ENCODE results near the gene OR1D2.
A peak's percentile ranks its signal among the peaks of the same experiment; 100 is the strongest.

The OR1D2 gene

DNA sequence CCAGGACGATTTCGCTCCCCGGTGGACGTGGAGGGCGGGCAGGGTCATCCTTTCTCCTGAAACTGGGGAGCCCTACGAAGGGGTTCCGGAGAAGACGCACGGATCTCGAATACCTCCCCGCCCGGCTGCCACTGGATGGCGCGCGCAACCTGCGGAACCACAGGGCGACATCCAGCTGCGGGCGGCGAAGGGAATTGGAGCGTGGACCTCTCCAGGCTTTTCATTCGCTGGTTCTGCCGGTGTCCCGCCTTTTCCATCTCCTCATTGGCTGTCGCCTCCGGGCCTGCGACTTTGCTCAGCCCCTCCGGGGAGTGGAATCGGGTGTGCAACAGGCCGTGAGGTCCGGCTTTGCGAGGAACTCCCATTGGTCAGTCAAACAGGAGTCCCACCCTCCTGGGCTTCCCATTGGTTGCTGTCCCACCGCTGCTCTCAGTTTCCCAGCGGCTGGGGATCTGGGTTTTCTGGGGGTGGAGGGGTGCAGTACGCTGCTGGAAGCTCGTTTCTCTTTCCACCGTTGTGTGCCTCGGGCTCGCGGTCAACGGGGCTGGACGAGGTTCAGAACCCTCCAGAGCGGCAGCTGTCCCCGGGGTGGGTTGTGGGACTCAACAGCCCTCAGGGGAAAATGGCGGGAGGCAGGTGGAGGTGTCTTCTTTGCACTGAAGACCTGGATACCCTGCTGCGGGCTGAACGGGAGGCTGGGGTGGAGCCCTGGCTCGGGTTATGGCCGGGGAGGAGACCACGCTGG is 55.3 kb downstream of the OR1D2 start:
- TF ChIP-seq MAX (IDR thresholded peaks at IDR 0.05; ENCODE audit: low read depth, low read length) (peak; percentile 1; the same call in 1 of the 2 replicates), POLR2A (IDR thresholded peaks at IDR 0.05; ENCODE audit: extremely low read depth, insufficient read length) (peak; percentile 34), MYC (IDR thresholded peaks at IDR 0.05; ENCODE audit: low read depth, low read length) (no peak)
- TF ChIP-seq, protein P1, sequence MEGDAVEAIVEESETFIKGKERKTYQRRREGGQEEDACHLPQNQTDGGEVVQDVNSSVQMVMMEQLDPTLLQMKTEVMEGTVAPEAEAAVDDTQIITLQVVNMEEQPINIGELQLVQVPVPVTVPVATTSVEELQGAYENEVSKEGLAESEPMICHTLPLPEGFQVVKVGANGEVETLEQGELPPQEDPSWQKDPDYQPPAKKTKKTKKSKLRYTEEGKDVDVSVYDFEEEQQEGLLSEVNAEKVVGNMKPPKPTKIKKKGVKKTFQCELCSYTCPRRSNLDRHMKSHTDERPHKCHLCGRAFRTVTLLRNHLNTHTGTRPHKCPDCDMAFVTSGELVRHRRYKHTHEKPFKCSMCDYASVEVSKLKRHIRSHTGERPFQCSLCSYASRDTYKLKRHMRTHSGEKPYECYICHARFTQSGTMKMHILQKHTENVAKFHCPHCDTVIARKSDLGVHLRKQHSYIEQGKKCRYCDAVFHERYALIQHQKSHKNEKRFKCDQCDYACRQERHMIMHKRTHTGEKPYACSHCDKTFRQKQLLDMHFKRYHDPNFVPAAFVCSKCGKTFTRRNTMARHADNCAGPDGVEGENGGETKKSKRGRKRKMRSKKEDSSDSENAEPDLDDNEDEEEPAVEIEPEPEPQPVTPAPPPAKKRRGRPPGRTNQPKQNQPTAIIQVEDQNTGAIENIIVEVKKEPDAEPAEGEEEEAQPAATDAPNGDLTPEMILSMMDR (IDR thresholded peaks at IDR 0.05; ENCODE audit: low read depth, low read length), result peak; percentile 40
- peak; percentile 94 for DNase-seq (ENCODE audit: low read depth)
- peak overlapping the region; percentile 67 for H3K4me3 ChIP-seq (ENCODE audit: low read depth, low read length)

DNA sequence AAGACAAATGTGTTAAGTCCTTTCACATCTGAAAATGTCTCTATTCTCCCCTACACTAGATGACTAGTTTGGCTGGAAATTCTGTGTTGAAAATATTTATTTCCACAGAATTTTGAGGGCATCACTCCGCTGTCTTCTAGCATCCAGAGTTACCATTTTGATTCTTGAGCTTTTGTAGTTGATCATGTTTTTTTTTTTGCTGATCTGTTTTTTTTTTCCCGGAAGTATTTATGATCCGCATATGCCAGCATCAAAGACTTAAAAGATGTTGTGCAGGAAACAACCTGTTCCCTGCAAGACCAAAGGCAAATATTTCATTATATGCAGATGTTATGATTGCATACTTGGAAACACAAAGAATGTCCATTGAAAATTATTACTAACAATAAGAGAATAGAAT is 57.5 kb downstream of the OR1D2 start:
- H3K4me3 ChIP-seq (ENCODE audit: low read depth, low read length), result no peak overlapping the region
- DNase-seq (ENCODE audit: low read depth), result no peak
- TF ChIP-seq MYC (IDR thresholded peaks at IDR 0.05; ENCODE audit: low read depth, low read length) (no peak), MAX (IDR thresholded peaks at IDR 0.05; ENCODE audit: low read depth, low read length) (no peak), POLR2A (IDR thresholded peaks at IDR 0.05; ENCODE audit: extremely low read depth, insufficient read length) (no peak)

DNA sequence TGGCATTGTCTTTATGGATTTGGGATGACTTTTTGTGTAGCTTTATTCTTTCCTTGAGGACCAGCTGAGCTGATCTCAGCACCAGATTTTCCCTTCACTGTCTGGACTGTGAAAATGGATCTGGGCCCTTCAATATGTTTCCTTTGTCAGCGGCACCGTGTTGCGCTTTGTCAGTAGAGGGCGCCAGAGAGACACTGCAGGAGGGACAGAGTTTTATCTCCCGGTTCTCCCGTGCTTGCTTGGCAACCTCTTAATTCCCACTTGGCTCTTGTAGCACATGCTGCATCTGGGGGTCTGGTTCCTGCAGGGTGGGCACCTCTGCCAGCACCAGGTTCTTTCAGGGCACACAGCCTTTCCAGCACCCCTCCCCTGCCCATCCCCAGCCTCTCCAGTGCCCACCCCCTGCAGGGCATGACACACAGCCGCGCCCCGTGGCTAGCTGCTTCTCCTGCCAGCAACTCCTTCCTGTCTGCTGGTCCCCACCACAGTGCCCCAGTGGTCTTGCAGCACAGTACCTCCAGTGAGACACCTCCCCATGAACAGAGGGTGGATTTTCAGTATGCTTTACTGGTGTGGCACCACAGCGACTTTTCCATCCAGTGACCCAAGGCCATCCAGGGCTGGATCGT is 60.4 kb downstream of the OR1D2 start:
- peak; percentile 45 for DNase-seq (ENCODE audit: low read depth)
- TF ChIP-seq MAX (IDR thresholded peaks at IDR 0.05; ENCODE audit: low read depth, low read length) (no peak), POLR2A (IDR thresholded peaks at IDR 0.05; ENCODE audit: extremely low read depth, insufficient read length) (no peak), MYC (IDR thresholded peaks at IDR 0.05; ENCODE audit: low read depth, low read length) (no peak)
- TF ChIP-seq, protein P1 (IDR thresholded peaks at IDR 0.05; ENCODE audit: low read depth, low read length), result peak; percentile 39

DNA sequence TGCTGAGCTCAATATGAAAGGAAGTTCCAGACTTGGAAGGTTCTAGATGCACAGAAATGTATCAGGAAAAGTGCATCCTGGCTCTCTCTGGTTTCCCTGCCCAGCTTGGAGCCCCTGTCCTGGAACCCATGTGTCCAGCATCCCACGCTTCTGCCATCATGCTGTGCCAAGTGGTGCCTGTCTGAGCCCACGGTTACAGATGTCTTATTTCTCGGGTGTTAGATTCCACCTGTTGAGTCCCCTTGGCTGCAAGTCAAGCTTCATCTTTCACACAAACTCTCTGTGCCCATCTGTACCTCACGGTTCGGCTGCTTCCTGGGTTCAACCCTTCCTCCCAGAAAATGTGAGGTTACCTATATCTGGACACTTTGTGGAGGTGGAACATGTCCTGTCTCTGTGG is 63.3 kb downstream of the OR1D2 start:
- no peak overlapping the region for H3K4me3 ChIP-seq (ENCODE audit: low read depth, low read length)
- TF ChIP-seq, protein P1 (IDR thresholded peaks at IDR 0.05; ENCODE audit: low read depth, low read length), result no peak
- TF ChIP-seq MYC (IDR thresholded peaks at IDR 0.05; ENCODE audit: low read depth, low read length), result no peak
- TF ChIP-seq MAX (IDR thresholded peaks at IDR 0.05; ENCODE audit: low read depth, low read length), result no peak
- no peak for TF ChIP-seq POLR2A (IDR thresholded peaks at IDR 0.05; ENCODE audit: extremely low read depth, insufficient read length)
- no peak for DNase-seq (ENCODE audit: low read depth)

More for the DNA sequence above, 60.4 kb downstream of the OR1D2 start:
- no peak overlapping the region for H3K4me3 ChIP-seq (ENCODE audit: low read depth, low read length)

DNA sequence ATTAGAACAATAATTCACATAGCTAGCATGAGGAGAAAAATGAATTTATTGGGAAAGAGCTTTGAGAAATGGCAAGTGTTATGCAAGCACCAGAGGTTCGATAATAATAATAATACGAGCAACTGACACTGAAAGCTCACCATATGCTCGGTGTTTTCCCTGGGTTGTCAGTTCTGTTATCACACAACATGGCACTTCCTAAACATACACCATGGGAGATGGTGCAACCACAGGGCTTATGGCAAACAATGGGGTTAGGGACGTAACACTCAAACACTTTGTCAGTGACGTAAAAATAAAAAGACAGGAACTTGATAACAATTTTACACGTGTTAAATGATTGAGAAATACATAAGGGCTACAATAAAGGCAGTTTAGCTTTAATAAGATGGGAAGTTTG is 64.5 kb downstream of the OR1D2 start:
- peak; percentile 73 for DNase-seq (ENCODE audit: low read depth)
- peak; percentile 35; the same call in 1 of the 2 replicates for TF ChIP-seq MAX (IDR thresholded peaks at IDR 0.05; ENCODE audit: low read depth, low read length)
- TF ChIP-seq POLR2A (IDR thresholded peaks at IDR 0.05; ENCODE audit: extremely low read depth, insufficient read length), result no peak
- peak overlapping the region; percentile 1 for H3K4me3 ChIP-seq (ENCODE audit: low read depth, low read length)

DNA sequence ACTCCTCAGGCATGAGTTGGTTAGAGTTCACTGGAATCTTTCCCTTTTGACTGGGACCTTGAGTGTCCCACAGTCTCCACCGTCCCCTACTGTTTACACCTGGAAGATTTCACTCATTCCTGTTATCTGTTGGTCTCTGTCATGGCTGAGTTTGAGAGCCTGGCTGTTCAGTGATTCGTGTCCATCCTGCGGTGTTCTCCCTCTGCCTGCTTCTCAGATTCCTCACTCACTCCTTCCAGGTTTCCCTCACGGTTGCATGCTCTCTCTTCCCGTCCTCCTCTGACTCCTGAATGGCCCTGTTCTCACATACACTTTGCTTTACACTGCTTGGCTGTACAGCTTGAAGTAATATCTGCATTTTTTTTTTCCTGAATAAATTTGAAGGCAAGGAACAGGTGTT is 65.3 kb downstream of the OR1D2 start:
- H3K4me3 ChIP-seq (ENCODE audit: low read depth, low read length), result no peak overlapping the region
- TF ChIP-seq MAX (IDR thresholded peaks at IDR 0.05; ENCODE audit: low read depth, low read length) (no peak), MYC (IDR thresholded peaks at IDR 0.05; ENCODE audit: low read depth, low read length) (no peak)
- TF ChIP-seq, protein P1 (IDR thresholded peaks at IDR 0.05; ENCODE audit: low read depth, low read length), result no peak
- no peak for DNase-seq (ENCODE audit: low read depth)

Measured in NB4 (cell line).